Endothelial cell of coronary artery (primary cell): ENCODE data around the gene SLC18A2. TPM values are rescaled to one million over a fixed set of nuclear protein-coding genes. Genes with fewer than 3 reads are reported as not detected.

ENCODE experiments used
- total RNA-seq: library from RNA; depleted of rRNA; stranded (reverse); fragments of >200 nt; gene quantifications from 2 replicates; pipeline ENCODE4 v1.2.3, GENCODE V29; 2014

The SLC18A2 gene
- total RNA-seq: not detected in 2 replicates

DNA sequence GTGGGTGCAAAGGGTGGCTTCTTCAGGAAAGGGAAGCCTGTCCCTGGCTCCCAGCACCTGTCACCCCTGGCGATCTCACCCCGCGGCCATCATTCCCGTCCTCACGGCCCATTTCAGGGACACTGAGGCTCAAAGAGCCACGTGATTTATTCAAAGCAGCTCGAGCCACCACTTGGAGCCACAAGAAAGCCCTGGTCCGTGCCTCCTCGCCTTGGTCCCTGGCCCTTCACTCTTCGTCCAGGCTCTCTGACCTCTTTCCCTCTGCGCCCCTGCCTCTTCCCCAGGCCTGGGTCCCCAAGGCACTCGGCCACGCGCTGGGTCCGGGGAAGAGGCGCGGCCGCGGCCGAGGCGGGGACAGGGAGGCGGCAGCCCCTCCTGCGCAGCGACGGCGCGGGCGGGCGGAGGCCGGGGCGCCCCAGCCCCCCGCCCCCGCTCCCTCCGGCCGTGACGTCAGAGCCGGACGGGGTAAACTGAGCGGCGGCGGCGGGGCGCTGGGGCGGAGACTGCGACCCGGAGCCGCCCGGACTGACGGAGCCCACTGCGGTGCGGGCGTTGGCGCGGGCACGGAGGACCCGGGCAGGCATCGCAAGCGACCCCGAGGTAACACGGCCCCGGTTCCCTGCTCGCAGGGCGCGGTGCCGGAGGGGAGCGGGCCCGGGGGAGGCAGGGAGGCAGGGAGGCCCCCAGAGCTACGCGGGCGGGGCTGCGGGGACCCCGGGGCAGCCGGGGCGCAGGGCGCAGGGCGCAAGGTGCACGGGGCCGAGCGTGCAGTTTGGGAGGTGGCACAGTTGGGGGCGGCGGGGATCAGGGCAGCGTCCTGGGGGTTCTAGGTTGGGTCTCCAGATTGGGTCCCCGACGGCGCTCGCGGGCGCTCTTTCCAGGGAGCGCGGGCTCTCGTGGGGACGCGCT, at the start of gene SLC18A2:
TSS of gene SLC18A2 (plus strand) at position 494 of the 909 bp plus-strand sequence. CDS start 580 bp downstream, outside the sequence.

DNA sequence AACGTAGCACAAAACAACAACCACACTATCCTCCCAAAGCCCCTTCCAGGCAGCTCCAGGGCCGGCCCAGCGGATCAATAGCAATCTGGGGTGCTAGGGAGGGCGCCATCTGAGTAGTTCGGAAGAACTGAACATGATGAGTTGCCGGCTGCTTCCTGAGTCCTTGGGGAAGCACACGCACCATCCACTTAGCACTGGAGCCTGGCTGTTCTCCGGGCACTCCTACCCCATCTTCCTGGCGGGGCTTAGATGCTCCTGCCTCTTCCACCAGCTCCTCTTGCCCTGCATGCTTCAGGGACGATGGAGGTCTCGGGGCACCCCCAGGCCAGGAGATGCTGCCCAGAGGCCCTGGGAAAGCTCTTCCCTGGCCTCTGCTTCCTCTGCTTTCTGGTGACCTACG, 43.7 kb upstream of the SLC18A2 start, which contains the start of gene KCNK18:
TSS of gene KCNK18 (plus strand) at position 301 of the 400 bp plus-strand sequence. CDS start at position 301, 0 bp downstream.

Other genes starting within 250 kb of the SLC18A2 start
- gene SHTN1, start 235.9 kb upstream of the SLC18A2 start, total RNA-seq: 3.4 and 4.5 TPM in 2 replicates
- gene VAX1, start 102.8 kb upstream of the SLC18A2 start, total RNA-seq: not detected in 2 replicates
- gene KCNK18, start 43.6 kb upstream of the SLC18A2 start, total RNA-seq: not detected in 2 replicates
- 10.4 and 14.4 TPM in 2 replicates for gene PDZD8, start 134.3 kb downstream of the SLC18A2 start, total RNA-seq